Duodenal mucosa (tissue), 2 donors: Measurements from ENCODE around the gene CDH2.

Experiments used
- H3K27ac ChIP-seq: one replicate; pipeline ENCODE4 v1.7.0; 2013; ENCODE audit warnings: low read depth, low read length
- H3K27me3 ChIP-seq, 2 donors: one replicate each; pipeline ENCODE4 v1.7.0; 2013; ENCODE audit warnings: low read length in 2 of 2, control low read depth in 1 of 2; ENCODE audit not compliant: insufficient read depth in 2 of 2, control insufficient read depth in 1 of 2
- H3K36me3 ChIP-seq, 2 donors: one replicate each; pipeline ENCODE4 v1.7.0; 2013; ENCODE audit warnings: low read length in 2 of 2, control low read depth in 1 of 2; ENCODE audit not compliant: insufficient read depth in 2 of 2, control insufficient read depth in 1 of 2
- H3K4me1 ChIP-seq, 2 donors: one replicate each; pipeline ENCODE4 v1.7.0; 2013; ENCODE audit warnings: low read length in 2 of 2, control low read depth in 1 of 2; ENCODE audit not compliant: insufficient read depth in 2 of 2, control insufficient read depth in 1 of 2
- H3K4me3 ChIP-seq, 2 donors: one replicate each; pipeline ENCODE4 v1.7.0; 2013; ENCODE audit warnings: low read length in 2 of 2, low read depth in 1 of 2
- H3K9ac ChIP-seq, 2 donors: one replicate each; pipeline ENCODE4 v1.7.0; 2013; ENCODE audit warnings: low read length in 2 of 2, low read depth in 1 of 2
- H3K9me3 ChIP-seq, 2 donors: one replicate each; pipeline ENCODE4 v1.7.0; 2013; ENCODE audit warnings: low read length in 2 of 2, control low read depth in 1 of 2; ENCODE audit not compliant: control insufficient read depth in 1 of 2

The CDH2 gene

DNA sequence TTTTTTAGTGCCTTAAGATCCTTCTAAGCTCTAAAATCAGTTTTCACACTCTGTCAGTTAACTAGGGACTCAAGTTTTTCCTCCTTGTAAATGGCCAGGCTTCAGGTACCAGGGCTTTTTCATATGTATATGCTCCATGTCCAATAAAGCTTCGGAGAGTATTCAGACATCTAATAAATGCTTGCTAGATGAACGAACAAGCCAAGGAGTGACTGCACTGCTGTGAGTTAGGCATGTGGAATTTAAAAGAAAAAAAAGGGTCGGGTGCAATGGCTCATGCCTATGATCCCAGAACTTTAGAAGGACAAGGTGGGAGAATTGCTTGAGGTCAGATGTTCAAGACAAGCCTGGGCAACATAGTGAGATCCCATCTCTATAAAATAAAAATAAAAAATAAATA is 81.9 kb downstream of the CDH2 start:
- no peak overlapping the region for H3K27ac ChIP-seq

DNA sequence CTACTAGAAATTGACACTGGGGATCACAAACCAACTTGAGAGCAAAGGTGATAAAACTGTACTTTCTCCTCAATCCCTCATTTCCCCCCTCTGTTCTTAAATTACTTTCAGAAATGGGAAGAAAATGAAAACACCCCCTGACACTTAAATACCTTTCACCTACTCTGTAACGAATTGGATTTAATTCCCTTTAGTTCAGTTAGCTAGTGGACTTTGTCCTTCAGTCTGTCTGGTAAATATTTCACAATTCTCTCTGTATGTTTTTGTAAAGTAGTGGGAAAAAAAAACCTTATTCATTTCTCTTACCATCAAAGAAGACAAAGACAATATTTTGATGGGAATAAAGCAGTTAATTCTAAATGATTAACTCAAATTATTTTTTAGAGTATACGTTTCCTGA is 85.7 kb downstream of the CDH2 start:
- H3K4me1 ChIP-seq = no peaks in the 10 kb centered on the region
- no peak overlapping the region for H3K9ac ChIP-seq
- no peak overlapping the region for H3K4me3 ChIP-seq
- no peaks in the 10 kb centered on the region for H3K9me3 ChIP-seq
- no peaks in the 10 kb centered on the region for H3K36me3 ChIP-seq
- H3K27me3 ChIP-seq = no peaks in the 10 kb centered on the region
- H3K27ac ChIP-seq = no peak overlapping the region

More for the DNA sequence above, 81.9 kb downstream of the CDH2 start:
- Histone ChIP-seq H3K9me3 (no peaks in the 10 kb centered on the region), H3K4me3 (no peak overlapping the region), H3K9ac (no peak overlapping the region), H3K4me1 (no peaks in the 10 kb centered on the region), H3K27me3 (no peaks in the 10 kb centered on the region), H3K36me3 (no peaks in the 10 kb centered on the region)

DNA sequence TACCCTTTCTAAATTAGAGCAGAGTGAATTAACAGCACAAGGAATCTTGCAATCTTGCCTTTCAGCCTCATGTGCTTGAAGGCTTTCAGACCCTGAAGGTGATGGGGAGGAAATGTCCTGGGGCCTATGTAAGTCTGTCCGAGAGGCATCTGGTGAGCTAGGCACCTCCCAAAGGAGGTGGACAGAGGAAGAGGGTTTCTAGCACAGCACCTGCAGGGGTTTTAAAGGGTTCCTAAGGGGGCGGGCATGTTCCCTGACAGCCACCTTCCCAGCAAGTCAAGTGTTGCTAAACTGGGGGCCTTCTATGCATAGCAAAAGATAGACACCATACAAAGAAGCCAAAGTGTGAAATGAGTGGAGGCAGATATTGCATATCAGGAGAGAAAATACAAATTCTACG is 88.5 kb downstream of the CDH2 start:
- no peaks in the 10 kb centered on the region for H3K4me1 ChIP-seq
- H3K9me3 ChIP-seq = no peaks in the 10 kb centered on the region
- H3K36me3 ChIP-seq = no peaks in the 10 kb centered on the region
- H3K27ac ChIP-seq = no peak overlapping the region
- H3K27me3 ChIP-seq = no peaks in the 10 kb centered on the region
- no peak overlapping the region for H3K4me3 ChIP-seq
- no peak overlapping the region for H3K9ac ChIP-seq

DNA sequence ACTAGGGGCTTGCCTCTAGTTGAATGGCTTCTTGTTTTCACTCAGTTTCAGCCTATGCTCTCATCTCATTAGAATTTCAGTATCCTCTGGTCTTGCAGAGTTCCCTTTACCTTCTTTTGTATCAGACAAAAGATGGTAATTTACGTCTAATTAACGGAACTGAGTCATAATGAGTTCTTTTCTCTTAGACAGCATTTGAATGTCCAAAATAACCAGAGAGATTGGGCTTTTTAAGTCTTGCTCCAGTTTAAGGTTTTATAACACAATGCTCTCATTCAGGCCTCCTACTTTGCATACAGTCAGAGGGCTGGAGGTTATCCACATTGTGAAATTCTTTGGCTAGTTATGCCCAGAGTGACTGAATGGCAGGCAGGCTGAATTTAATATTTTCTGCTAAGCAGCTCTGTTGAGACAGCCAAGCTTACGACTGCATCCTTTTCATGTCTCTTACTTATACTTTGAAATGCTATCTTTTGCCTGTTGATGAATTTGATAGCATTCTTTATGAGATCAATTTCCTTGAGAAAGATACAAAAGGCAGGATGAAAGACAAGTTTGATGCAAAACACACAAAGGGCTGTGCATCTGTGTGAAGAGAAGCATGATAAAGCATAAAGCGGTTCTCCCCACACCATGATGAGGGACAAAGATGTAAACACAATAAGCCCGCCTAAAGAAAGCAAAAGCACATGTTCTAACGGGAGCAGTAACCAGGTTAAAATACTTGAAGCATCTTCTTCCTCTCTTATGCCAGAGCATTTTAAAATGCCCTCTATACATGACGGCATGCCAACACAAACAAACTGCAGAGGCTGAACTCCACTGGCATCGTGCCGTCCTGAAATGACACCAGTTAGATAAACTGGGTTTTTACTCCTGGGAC is 90.0 kb downstream of the CDH2 start:
- H3K4me3 ChIP-seq = no peak overlapping the region
- no peaks in the 10 kb centered on the region for H3K9me3 ChIP-seq
- H3K27me3 ChIP-seq = no peaks in the 10 kb centered on the region
- no peak overlapping the region for H3K27ac ChIP-seq
- H3K4me1 ChIP-seq = no peaks in the 10 kb centered on the region
- no peak overlapping the region for H3K9ac ChIP-seq
- no peaks in the 10 kb centered on the region for H3K36me3 ChIP-seq

DNA sequence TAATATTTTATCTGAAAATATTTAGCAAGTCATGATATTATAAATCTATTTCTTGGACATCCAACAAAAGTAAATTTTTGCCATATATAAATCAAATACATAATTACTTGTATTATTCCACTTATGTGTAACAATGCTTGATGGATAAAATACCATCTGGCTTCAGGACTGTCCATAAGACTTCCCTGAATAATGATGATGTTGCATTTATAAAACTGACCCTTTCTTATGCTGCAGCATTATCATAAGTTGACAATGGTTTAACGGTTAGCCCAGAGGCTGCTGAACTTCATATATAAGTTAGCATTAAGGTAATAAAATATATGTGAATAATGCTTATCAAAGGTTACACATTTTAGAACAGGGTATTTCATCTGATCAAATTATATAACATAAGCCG is 95.4 kb downstream of the CDH2 start:
- no peaks in the 10 kb centered on the region for H3K36me3 ChIP-seq
- H3K27ac ChIP-seq = no peak overlapping the region
- H3K27me3 ChIP-seq = no peaks in the 10 kb centered on the region
- H3K4me1 ChIP-seq = no peaks in the 10 kb centered on the region
- no peaks in the 10 kb centered on the region for H3K9me3 ChIP-seq
- H3K9ac ChIP-seq = no peak overlapping the region
- no peak overlapping the region for H3K4me3 ChIP-seq

DNA sequence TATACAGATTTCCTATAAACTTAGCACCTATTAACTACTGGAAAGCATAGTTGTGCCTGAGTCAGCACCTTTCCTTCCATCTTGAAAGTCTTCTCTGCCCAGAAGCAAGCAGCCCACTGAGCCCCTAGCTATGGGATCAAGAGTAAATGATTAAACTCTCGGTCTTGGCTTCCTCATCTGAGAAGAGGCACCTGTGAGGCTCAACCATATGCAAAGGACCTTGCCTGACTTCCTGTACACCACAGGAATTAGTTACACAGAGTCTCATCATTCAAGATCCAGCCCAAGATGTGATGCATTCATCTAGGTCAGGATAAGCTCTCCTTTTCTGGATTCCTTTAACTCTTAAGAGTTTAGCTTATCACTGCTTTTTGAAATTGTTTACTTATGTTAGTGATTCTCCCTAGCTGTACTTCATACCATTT is 96.0 kb downstream of the CDH2 start:
- H3K9me3 ChIP-seq = no peaks in the 10 kb centered on the region
- H3K36me3 ChIP-seq = no peaks in the 10 kb centered on the region
- H3K4me3 ChIP-seq = no peak overlapping the region
- H3K27me3 ChIP-seq = no peaks in the 10 kb centered on the region
- H3K27ac ChIP-seq = no peak overlapping the region
- H3K4me1 ChIP-seq = no peaks in the 10 kb centered on the region
- no peak overlapping the region for H3K9ac ChIP-seq

DNA sequence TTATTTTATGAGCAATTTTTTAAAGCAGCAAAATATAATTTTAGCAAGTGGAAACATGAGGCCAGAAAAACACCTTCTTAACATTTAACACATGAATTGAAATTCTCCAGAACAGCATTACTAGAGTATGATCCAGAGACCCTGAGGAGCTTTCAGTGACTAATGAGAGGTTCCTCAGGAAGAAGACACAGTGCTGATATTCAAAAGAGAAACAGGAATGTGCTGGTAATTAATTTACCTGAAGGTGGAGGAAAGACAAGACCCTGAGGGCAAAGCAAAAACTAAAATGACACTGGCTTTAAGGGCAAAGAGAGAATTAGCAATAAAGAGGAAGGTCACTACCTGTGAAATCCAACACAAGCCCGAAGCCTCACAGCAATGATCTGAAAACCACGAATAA is 97.0 kb downstream of the CDH2 start:
- H3K4me3 ChIP-seq = no peak overlapping the region
- no peaks in the 10 kb centered on the region for H3K36me3 ChIP-seq
- H3K4me1 ChIP-seq = no peaks in the 10 kb centered on the region
- no peaks in the 10 kb centered on the region for H3K27me3 ChIP-seq
- no peak overlapping the region for H3K9ac ChIP-seq
- no peaks in the 10 kb centered on the region for H3K9me3 ChIP-seq
- H3K27ac ChIP-seq = no peak overlapping the region

DNA sequence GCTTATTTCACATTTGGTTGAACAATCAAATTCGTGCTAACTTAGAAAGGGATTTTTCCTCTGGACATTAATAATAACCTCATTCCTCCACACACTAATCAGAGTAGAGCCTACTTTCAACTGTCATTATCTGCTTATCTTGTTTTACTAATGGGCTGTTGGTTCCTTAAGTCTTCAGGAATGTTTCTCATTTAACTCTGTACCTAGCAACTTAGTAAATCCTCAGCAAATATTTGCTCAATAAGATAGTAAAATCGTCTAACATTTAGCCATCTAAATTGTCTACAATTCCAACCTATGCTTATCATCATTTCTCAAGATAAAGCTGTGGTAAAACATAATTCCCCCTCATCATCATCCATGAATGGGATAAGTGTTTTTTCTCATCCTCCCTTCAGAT is 98.1 kb downstream of the CDH2 start:
- no peaks in the 10 kb centered on the region for H3K9me3 ChIP-seq
- H3K27me3 ChIP-seq = no peaks in the 10 kb centered on the region
- no peak overlapping the region for H3K9ac ChIP-seq
- H3K4me1 ChIP-seq = no peaks in the 10 kb centered on the region
- no peak overlapping the region for H3K4me3 ChIP-seq
- no peak overlapping the region for H3K27ac ChIP-seq
- no peaks in the 10 kb centered on the region for H3K36me3 ChIP-seq

DNA sequence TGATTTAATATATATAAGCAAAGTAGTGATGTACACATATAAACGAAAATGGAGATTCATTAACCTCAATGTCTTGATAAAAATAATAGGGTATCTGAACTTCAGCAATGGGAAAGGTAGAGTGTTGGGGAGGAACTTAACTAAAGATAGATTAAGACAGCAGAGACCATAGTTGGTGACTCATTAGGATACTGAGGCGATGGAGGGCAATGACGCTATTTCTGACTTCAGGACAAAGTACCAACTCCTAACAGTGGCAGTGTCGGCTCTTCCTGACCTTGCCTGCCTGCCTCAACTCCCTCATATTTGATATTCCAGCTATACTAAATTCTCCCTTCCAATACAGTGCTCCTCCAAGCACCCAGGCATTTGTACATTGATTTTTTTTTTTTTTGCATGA is 98.6 kb downstream of the CDH2 start:
- no peak overlapping the region for H3K27ac ChIP-seq
- H3K4me1 ChIP-seq = no peaks in the 10 kb centered on the region
- H3K4me3 ChIP-seq = no peak overlapping the region

DNA sequence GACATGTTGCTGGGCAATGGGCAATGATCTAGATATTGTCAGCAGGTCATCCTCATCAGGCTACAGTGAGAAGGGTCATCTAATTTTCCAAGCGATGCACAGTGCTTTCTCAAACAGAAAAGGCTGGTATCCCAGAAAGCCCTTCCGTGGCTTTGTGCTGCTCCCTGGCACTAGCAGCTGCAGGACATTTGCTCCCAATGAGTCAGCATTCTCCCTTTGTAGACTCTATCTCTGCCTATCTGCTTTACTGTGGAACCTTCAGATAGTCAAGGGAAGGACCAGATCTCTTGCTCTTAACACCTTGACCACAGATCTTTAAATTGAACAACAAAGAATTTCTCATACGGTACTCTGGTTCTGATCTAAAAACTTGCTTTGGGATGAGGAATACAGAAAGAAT is 101.4 kb downstream of the CDH2 start:
- H3K9me3 ChIP-seq = no peaks in the 10 kb centered on the region

More for the DNA sequence above, 98.6 kb downstream of the CDH2 start:
- no peaks in the 10 kb centered on the region for H3K27me3 ChIP-seq
- H3K36me3 ChIP-seq = no peaks in the 10 kb centered on the region
- no peak overlapping the region for H3K9ac ChIP-seq
- no peaks in the 10 kb centered on the region for H3K9me3 ChIP-seq

More for the DNA sequence above, 101.4 kb downstream of the CDH2 start:
- no peaks in the 10 kb centered on the region for H3K4me1 ChIP-seq
- H3K36me3 ChIP-seq = no peaks in the 10 kb centered on the region
- H3K27ac ChIP-seq = no peak overlapping the region
- no peak overlapping the region for H3K9ac ChIP-seq
- H3K4me3 ChIP-seq = no peak overlapping the region
- H3K27me3 ChIP-seq = no peaks in the 10 kb centered on the region
